ENCODE measurements around the gene NPC2.

NPC2 gene

GRCh38 chr14:74437496-74438053, 55.5 kb downstream of the NPC2 start:
- Histone ChIP-seq H3K9me3 (ENCODE audit: low read length) (no peaks in the 10 kb centered on the region), H3K36me3 (ENCODE audit: insufficient read depth, low read length) (no peaks in the 10 kb centered on the region), H3K27me3 (ENCODE audit: insufficient read depth, low read length) (peaks cover 2% of the 10 kb centered on the region), H3K4me1 (ENCODE audit: insufficient read depth, low read length) (peaks cover 4% of the 10 kb centered on the region), H3K4me3 (ENCODE audit: low read length) (no peak overlapping the region), H2AFZ (ENCODE audit: low read depth, low read length) (no peak overlapping the region)

DNA sequence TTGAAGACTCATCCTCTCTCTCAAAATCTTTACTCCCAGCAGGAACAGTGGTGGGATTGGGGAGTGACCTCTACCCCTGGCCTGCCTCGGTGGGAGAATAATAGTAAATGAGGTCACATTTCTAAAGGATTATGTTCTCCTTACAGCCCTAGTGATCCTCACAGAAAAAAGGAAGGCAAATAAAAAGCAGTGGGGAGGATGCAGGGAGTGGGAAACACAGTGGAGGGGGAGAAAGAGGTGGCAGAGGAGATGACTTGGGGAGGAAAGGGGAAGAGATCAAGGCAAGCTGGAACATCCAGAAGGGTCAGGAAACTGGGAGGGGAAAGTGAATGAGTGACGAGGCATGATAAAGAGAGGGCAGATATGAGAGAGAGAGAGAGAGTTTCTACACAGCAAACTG, 58.8 kb downstream of the NPC2 start:
- Histone ChIP-seq H2AFZ (ENCODE audit: low read depth, low read length) (no peak overlapping the region), H3K4me1 (ENCODE audit: insufficient read depth, low read length) (peaks cover 4% of the 10 kb centered on the region), H3K27me3 (ENCODE audit: insufficient read depth, low read length) (peaks cover 19% of the 10 kb centered on the region), H3K36me3 (ENCODE audit: insufficient read depth, low read length) (no peaks in the 10 kb centered on the region), H3K9me3 (ENCODE audit: low read length) (no peaks in the 10 kb centered on the region), H3K4me3 (ENCODE audit: low read length) (no peak overlapping the region)

- H3K27me3 ChIP-seq (ENCODE audit: insufficient read depth, low read length) = peaks cover 57% of the 10 kb centered on the region
- no peak overlapping the region for H2AFZ ChIP-seq (ENCODE audit: low read depth, low read length)
- H3K9me3 ChIP-seq (ENCODE audit: low read length) = no peaks in the 10 kb centered on the region
- H3K4me1 ChIP-seq (ENCODE audit: insufficient read depth, low read length) = peaks cover 7% of the 10 kb centered on the region
- H3K4me3 ChIP-seq (ENCODE audit: low read length) = no peak overlapping the region
- H3K36me3 ChIP-seq (ENCODE audit: insufficient read depth, low read length) = no peaks in the 10 kb centered on the region
Observed at GRCh38 chr14:74429991-74430390, 63.1 kb downstream of the NPC2 start.
